ENCODE data around the gene FIGLA.

DNA sequence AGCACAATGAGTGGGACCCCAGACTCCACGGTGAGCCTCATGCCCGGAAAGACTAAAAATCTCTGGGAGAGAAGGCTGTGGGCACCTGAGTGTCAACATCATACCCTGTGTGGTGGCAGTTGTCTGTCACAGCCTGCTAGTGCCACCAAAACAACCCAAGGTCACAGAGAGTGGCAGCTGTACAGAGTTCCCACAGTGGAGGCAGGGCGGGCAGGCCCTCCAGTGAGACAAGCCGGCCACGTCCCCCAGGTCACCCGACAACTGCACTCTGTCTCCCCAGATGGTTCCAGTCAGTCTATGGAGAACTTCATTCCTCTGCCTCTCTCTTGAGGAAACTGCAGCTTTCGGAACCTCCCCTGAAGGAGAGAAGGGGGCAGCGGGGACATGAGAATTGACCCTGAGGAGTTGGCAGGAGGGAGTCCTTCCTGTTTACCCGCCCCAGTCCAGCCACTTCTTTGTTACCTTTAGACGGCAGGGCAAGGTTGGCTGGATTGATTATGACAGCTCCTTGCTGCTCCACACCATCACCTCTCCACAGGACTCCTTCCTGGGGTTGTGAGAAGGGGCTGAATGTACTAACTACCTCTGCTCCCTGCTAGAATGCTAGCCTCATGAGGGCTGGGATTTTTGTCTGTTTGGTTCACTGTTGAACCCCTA, 11.3 kb upstream of the FIGLA start:
- TF ChIP-seq EZH2 (IDR thresholded peaks at IDR 0.05; ENCODE audit: low read depth, unreplicated experiment) (no peak), CREB1 (CRISPR knock-in tag; IDR thresholded peaks at IDR 0.05; ENCODE audit: low read depth) (no peak), EZH2phosphoT487 (IDR thresholded peaks at IDR 0.05; ENCODE audit: unreplicated experiment) (no peak)
- TF ChIP-seq, protein P1, sequence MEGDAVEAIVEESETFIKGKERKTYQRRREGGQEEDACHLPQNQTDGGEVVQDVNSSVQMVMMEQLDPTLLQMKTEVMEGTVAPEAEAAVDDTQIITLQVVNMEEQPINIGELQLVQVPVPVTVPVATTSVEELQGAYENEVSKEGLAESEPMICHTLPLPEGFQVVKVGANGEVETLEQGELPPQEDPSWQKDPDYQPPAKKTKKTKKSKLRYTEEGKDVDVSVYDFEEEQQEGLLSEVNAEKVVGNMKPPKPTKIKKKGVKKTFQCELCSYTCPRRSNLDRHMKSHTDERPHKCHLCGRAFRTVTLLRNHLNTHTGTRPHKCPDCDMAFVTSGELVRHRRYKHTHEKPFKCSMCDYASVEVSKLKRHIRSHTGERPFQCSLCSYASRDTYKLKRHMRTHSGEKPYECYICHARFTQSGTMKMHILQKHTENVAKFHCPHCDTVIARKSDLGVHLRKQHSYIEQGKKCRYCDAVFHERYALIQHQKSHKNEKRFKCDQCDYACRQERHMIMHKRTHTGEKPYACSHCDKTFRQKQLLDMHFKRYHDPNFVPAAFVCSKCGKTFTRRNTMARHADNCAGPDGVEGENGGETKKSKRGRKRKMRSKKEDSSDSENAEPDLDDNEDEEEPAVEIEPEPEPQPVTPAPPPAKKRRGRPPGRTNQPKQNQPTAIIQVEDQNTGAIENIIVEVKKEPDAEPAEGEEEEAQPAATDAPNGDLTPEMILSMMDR (conservative IDR thresholded peaks at IDR 0.05; ENCODE audit: low read depth in 2 of 2) = no peak

Measured in GM23338 (cell line).